ENCODE measurements around the gene DOK6. TPM values are rescaled to one million over a fixed set of nuclear protein-coding genes. Genes with fewer than 3 reads are reported as not detected.

DOK6 gene
- total and polyA plus RNA-seq, 2 experiments from 2014 or later = 0.29 to 0.42 TPM

- TF ChIP-seq CTCF (conservative IDR thresholded peaks at IDR 0.05; ENCODE audit: low read depth in 2 of 2) = no peak
Measured at GRCh38 chr18:69757733-69758132, 357.0 kb downstream of the DOK6 start (continued).

- H3K4me1 ChIP-seq (ENCODE audit: insufficient read depth) = peaks cover 27% of the 10 kb centered on the region
Measured at GRCh38 chr18:69758458-69758857, 357.8 kb downstream of the DOK6 start.

More at GRCh38 chr18:69758458-69758857, 357.8 kb downstream of the DOK6 start:
- Histone ChIP-seq H3K4me2 (peak overlapping the region; percentile 67; the same call in 1 of the 2 replicates), H3F3A (replicated peaks; ENCODE audit: low read depth) (no peaks in the 10 kb centered on the region), H4K20me1 (replicated peaks; ENCODE audit: insufficient read depth) (no peaks in the 10 kb centered on the region), H3K9me2 (ENCODE audit: insufficient read depth) (no peaks in the 10 kb centered on the region), H3K79me2 (replicated peaks; ENCODE audit: insufficient read depth) (no peaks in the 10 kb centered on the region), H3K4me3 (no peak overlapping the region), H3K36me3 (ENCODE audit: insufficient read depth) (no peaks in the 10 kb centered on the region), H2AFZ (no peak overlapping the region), H3K27me3 (ENCODE audit: insufficient read depth) (no peaks in the 10 kb centered on the region), H3K27ac (ENCODE audit: low read depth) (no peak overlapping the region)
- TF ChIP-seq ETS1 (IDR thresholded peaks at IDR 0.05) (no peak), ZNF114 (CRISPR knock-in tag; IDR thresholded peaks at IDR 0.05) (no peak), REST (IDR thresholded peaks at IDR 0.05; ENCODE audit: unreplicated experiment) (no peak), CREB1 (CRISPR knock-in tag; IDR thresholded peaks at IDR 0.05; ENCODE audit: low read depth) (no peak), STAT1 (IDR thresholded peaks at IDR 0.05; ENCODE audit: unreplicated experiment) (no peak), EZH2phosphoT487 (IDR thresholded peaks at IDR 0.05; ENCODE audit: unreplicated experiment) (no peak), EZH2 (IDR thresholded peaks at IDR 0.05; ENCODE audit: low read depth, unreplicated experiment) (no peak), ZNF331 (CRISPR knock-in tag; IDR thresholded peaks at IDR 0.05; ENCODE audit: low read depth) (no peak)
- no peak for DNase-seq (ENCODE audit: low spot score)
- H3K27me3 Mint-ChIP-seq (ENCODE audit: insufficient read depth, low read depth, poor library complexity) = peaks cover 7% of the 10 kb centered on the region
- peak overlapping the region; percentile 67; the same call in 1 of the 3 replicates for H3K4me3 Mint-ChIP-seq
- H3K4me1 Mint-ChIP-seq = peaks cover 36% of the 10 kb centered on the region
- peak overlapping the region; percentile 66 for H3K27ac Mint-ChIP-seq
- H3K9me3 Mint-ChIP-seq = peaks cover 22% of the 10 kb centered on the region
- ATAC-seq = no peak
- peaks cover 27% of the 10 kb centered on the region for H3K36me3 Mint-ChIP-seq (ENCODE audit: low read depth)
